ENCODE results near the gene ASTL.

ASTL gene

DNA sequence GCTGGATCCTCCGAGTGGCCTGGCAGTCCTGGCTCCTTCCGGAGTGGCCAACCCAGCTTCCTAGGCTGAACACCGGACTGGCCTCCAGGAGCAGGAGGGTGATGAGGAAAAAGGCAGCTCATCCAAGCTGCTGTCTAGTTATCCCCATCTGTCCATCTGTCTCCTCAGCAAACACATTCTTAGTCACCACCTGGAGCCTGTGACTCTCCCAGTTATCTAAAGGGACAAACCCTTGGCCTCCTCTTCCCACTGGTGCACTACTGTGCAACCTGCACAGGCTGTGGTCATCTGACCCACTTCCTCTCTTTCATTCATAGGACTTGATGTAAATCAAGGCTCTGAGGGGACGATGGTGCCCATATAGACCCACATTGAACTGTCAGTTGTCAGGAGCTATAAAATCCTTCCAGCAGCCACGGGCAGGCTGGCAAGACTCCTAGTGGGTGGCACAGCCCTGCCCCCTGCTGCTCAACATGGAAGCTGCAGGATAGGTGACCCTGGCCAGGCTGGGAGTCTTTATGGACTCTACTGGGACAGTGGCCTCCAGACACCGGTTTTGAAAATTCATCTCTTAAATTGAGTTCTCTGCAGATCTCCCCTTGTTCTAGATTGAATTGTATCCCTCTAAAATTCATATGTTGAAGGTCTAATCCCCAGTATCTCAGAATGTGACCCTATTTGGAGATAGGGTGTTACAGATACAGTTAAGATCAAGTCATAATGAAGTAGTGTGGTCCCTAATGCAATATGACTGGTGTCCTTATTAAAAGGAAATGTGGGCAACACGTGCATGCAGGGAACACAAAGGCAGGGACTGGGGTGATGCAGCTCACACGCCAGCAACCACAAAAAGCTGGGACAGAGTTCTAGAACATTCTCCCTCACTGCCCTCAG is 36.2 kb upstream of the ASTL start:
- Histone ChIP-seq H3K27me3 (ENCODE audit: insufficient read depth, poor library complexity, severe bottlenecking) (no peaks in the 10 kb centered on the region), H3K27ac (replicated peaks) (no peak overlapping the region), H3K4me3 (replicated peaks; ENCODE audit: insufficient read depth, low read length) (no peak overlapping the region)
- no peak for TF ChIP-seq SPI1 (IDR thresholded peaks at IDR 0.05; ENCODE audit: borderline replicate concordance, low read depth)
- TF ChIP-seq, protein P1, sequence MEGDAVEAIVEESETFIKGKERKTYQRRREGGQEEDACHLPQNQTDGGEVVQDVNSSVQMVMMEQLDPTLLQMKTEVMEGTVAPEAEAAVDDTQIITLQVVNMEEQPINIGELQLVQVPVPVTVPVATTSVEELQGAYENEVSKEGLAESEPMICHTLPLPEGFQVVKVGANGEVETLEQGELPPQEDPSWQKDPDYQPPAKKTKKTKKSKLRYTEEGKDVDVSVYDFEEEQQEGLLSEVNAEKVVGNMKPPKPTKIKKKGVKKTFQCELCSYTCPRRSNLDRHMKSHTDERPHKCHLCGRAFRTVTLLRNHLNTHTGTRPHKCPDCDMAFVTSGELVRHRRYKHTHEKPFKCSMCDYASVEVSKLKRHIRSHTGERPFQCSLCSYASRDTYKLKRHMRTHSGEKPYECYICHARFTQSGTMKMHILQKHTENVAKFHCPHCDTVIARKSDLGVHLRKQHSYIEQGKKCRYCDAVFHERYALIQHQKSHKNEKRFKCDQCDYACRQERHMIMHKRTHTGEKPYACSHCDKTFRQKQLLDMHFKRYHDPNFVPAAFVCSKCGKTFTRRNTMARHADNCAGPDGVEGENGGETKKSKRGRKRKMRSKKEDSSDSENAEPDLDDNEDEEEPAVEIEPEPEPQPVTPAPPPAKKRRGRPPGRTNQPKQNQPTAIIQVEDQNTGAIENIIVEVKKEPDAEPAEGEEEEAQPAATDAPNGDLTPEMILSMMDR (IDR thresholded peaks at IDR 0.05; ENCODE audit: insufficient read depth, low read length): peak; percentile 79
- DNase-seq (ENCODE audit: low read depth in 1 of 2, low spot score in 1 of 2): peak; percentile 45 to 78

DNA sequence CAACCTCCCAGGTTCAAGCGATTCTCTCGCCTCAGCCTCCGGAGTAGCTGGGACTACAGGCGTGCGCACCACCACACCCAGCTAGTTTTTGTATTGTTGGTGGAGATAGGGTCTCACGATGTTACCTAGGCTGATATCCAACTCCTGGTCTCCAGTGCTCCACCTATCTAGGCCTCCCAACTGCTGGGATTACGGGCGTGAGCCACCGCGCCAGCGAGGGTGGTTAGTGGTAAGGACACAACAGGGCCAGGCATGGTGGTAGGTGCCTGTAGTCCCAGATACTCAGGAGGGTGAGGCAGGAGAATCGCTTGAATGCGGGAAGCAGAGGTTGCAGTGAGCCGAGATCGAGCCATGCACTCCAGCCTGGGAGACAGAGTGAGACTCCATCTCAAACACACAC is 33.5 kb upstream of the ASTL start:
- Histone ChIP-seq H3K27ac (replicated peaks) (no peak overlapping the region), H3K4me3 (replicated peaks; ENCODE audit: insufficient read depth, low read length) (no peak overlapping the region), H3K27me3 (ENCODE audit: insufficient read depth, poor library complexity, severe bottlenecking) (no peaks in the 10 kb centered on the region)
- no peak for DNase-seq (ENCODE audit: low read depth in 1 of 2, low spot score in 1 of 2)
- TF ChIP-seq, protein P1 (IDR thresholded peaks at IDR 0.05; ENCODE audit: insufficient read depth, low read length): no peak
- TF ChIP-seq, protein P2, sequence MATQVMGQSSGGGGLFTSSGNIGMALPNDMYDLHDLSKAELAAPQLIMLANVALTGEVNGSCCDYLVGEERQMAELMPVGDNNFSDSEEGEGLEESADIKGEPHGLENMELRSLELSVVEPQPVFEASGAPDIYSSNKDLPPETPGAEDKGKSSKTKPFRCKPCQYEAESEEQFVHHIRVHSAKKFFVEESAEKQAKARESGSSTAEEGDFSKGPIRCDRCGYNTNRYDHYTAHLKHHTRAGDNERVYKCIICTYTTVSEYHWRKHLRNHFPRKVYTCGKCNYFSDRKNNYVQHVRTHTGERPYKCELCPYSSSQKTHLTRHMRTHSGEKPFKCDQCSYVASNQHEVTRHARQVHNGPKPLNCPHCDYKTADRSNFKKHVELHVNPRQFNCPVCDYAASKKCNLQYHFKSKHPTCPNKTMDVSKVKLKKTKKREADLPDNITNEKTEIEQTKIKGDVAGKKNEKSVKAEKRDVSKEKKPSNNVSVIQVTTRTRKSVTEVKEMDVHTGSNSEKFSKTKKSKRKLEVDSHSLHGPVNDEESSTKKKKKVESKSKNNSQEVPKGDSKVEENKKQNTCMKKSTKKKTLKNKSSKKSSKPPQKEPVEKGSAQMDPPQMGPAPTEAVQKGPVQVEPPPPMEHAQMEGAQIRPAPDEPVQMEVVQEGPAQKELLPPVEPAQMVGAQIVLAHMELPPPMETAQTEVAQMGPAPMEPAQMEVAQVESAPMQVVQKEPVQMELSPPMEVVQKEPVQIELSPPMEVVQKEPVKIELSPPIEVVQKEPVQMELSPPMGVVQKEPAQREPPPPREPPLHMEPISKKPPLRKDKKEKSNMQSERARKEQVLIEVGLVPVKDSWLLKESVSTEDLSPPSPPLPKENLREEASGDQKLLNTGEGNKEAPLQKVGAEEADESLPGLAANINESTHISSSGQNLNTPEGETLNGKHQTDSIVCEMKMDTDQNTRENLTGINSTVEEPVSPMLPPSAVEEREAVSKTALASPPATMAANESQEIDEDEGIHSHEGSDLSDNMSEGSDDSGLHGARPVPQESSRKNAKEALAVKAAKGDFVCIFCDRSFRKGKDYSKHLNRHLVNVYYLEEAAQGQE (IDR thresholded peaks at IDR 0.05; ENCODE audit: insufficient replicate concordance, low read depth): no peak
- TF ChIP-seq GABPA (IDR thresholded peaks at IDR 0.05; ENCODE audit: low read depth) (no peak), POLR2AphosphoS5 (IDR thresholded peaks at IDR 0.05; ENCODE audit: low read depth) (no peak), SPI1 (IDR thresholded peaks at IDR 0.05; ENCODE audit: borderline replicate concordance, low read depth) (no peak)

DNA sequence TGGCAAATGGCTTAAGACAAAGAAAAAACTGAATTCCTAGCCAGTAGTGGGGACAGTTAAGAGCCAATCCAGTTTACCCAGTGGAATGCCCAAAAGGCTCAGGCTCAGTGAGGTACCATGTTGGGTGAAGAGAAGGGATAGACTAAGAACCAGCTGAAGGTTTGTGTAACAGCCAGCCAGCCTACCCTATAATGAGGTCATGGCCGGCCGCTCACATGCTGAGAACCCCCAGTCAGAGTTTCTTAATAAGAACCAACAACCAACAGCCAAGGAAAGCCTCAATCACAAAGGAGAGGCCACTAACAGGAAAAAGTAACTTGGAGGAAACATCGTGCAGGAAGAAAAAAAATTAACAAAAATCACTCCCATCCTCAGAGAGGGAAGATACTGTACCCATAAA is 32.3 kb upstream of the ASTL start:
- Histone ChIP-seq H3K27me3 (ENCODE audit: insufficient read depth, poor library complexity, severe bottlenecking) (no peaks in the 10 kb centered on the region), H3K4me3 (replicated peaks; ENCODE audit: insufficient read depth, low read length) (no peak overlapping the region), H3K27ac (replicated peaks) (no peak overlapping the region)
- TF ChIP-seq, protein P2 (IDR thresholded peaks at IDR 0.05; ENCODE audit: insufficient replicate concordance, low read depth): no peak
- TF ChIP-seq SPI1 (IDR thresholded peaks at IDR 0.05; ENCODE audit: borderline replicate concordance, low read depth): no peak
- no peak for TF ChIP-seq GABPA (IDR thresholded peaks at IDR 0.05; ENCODE audit: low read depth)
- TF ChIP-seq, protein P1 (IDR thresholded peaks at IDR 0.05; ENCODE audit: insufficient read depth, low read length): no peak
- no peak for TF ChIP-seq POLR2AphosphoS5 (IDR thresholded peaks at IDR 0.05; ENCODE audit: low read depth)
- no peak for DNase-seq (ENCODE audit: low read depth in 1 of 2, low spot score in 1 of 2)

Data from HL-60 (cell line).